ENCODE data around the gene IFRD1.
"Not testable (repeated sequence)": the region's sequence is repeated elsewhere in the genome, so short reads cannot be mapped to it uniquely, and the experiment has no call there.

Gene IFRD1

DNA sequence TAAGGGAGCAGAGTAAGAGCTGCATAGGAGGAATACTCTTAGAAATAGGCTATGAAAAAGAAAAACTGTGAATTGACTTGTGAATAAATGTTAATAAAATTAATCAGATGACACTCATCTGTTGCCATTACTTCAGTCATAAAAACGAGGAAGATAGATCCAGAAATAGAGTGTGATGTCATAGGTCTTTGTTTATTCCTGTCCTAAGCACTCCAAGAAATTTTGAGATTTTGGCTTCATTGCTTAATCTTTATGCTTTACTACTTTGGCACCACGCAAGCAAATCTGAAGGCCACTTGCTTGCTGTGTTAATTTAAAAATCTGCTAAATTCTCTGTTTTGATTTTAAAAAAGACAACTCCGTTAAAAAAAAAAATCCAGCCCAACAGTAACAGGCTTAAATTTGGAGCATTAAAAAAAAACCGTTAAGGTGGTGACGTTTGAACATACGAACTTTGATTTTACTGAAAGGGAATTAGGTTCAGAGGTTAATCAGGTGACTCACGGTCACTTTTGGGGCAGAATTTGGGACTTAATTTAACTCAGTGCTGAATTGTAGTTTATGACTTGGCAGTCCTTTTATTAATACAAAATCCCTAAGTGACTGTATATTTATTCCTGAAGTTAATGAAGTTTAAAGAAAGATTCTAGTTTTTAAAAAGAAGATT, 3.4 kb downstream of the IFRD1 start:
- Histone ChIP-seq H3K27ac (ENCODE audit: low read depth, low read length, severe bottlenecking) (no peak overlapping the region), H3K4me3 (ENCODE audit: extremely low read depth, insufficient read depth, low read length, poor library complexity, severe bottlenecking) (no peak overlapping the region), H3K36me3 (ENCODE audit: control insufficient read depth, insufficient read depth, low read length) (peaks cover 45% of the 10 kb centered on the region), H3K9me3 (ENCODE audit: control insufficient read depth, low read length) (no peaks in the 10 kb centered on the region), H3K4me1 (ENCODE audit: control insufficient read depth, insufficient read depth, low read length, poor library complexity, severe bottlenecking) (peaks cover 21% of the 10 kb centered on the region)
- 81 to 90% methylated on average over 3 of the region's 7 CpGs for WGBS, 2 experiments (ENCODE audit: insufficient coverage in 2 of 2)

GRCh38 chr7:112454191-112454590, 3.9 kb downstream of the IFRD1 start:
- 95 to 100% methylated on average over 2 to 4 of the region's 6 CpGs for WGBS, 2 experiments (ENCODE audit: insufficient coverage in 2 of 2)
- not testable (repeated sequence) for H3K9me3 ChIP-seq (ENCODE audit: control insufficient read depth, low read length); H3K27ac ChIP-seq (ENCODE audit: low read depth, low read length, severe bottlenecking); H3K4me3 ChIP-seq (ENCODE audit: extremely low read depth, insufficient read depth, low read length, poor library complexity, severe bottlenecking)
- H3K36me3 ChIP-seq (ENCODE audit: control insufficient read depth, insufficient read depth, low read length) = peaks cover 50% of the 10 kb centered on the region
- H3K4me1 ChIP-seq (ENCODE audit: control insufficient read depth, insufficient read depth, low read length, poor library complexity, severe bottlenecking) = peaks cover 16% of the 10 kb centered on the region

DNA sequence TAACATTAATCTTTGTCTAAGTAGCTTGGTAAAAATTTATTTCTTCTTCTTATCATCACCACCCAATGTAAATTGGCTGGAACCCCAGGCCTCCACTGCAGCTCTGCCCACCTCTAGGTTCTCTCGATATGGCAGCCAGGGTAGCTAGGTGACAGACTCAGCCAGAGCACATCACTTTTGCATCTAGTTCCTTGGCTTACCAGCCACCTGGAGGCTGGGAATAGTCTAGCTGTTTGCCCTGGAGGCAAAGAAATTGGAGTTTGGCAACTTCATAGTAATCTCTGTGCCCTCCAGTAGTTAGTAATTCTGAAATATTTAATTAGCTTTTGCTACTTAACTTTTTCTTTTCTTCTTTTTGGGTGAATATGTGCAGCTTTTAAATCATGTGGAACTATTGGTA, 9.4 kb downstream of the IFRD1 start:
- Histone ChIP-seq H3K9me3 (ENCODE audit: control insufficient read depth, low read length) (no peaks in the 10 kb centered on the region), H3K4me1 (ENCODE audit: control insufficient read depth, insufficient read depth, low read length, poor library complexity, severe bottlenecking) (no peaks in the 10 kb centered on the region), H3K4me3 (ENCODE audit: extremely low read depth, insufficient read depth, low read length, poor library complexity, severe bottlenecking) (no peak overlapping the region), H3K27ac (ENCODE audit: low read depth, low read length, severe bottlenecking) (no peak overlapping the region), H3K36me3 (ENCODE audit: control insufficient read depth, insufficient read depth, low read length) (peaks cover 85% of the 10 kb centered on the region)
- 83% methylated on average over 1 of the region's 1 CpG; no CpG with 5 or more reads in 1 of the 2 experiments for WGBS, 2 experiments (ENCODE audit: insufficient coverage in 2 of 2)

- H3K9me3 ChIP-seq (ENCODE audit: control insufficient read depth, low read length) = no peaks in the 10 kb centered on the region
- H3K4me1 ChIP-seq (ENCODE audit: control insufficient read depth, insufficient read depth, low read length, poor library complexity, severe bottlenecking) = no peaks in the 10 kb centered on the region
- peaks cover 81% of the 10 kb centered on the region for H3K36me3 ChIP-seq (ENCODE audit: control insufficient read depth, insufficient read depth, low read length)
- H3K4me3 ChIP-seq (ENCODE audit: extremely low read depth, insufficient read depth, low read length, poor library complexity, severe bottlenecking) = no peak overlapping the region
- H3K27ac ChIP-seq (ENCODE audit: low read depth, low read length, severe bottlenecking) = no peak overlapping the region
Observed at GRCh38 chr7:112462236-112462635, 12.0 kb downstream of the IFRD1 start.

- WGBS, 2 experiments (ENCODE audit: insufficient coverage in 2 of 2) = 98 to 100% methylated on average over 3 of the region's 4 CpGs
- H3K27ac ChIP-seq (ENCODE audit: low read depth, low read length, severe bottlenecking) = no peak overlapping the region
- peaks cover 85% of the 10 kb centered on the region for H3K36me3 ChIP-seq (ENCODE audit: control insufficient read depth, insufficient read depth, low read length)
- H3K4me3 ChIP-seq (ENCODE audit: extremely low read depth, insufficient read depth, low read length, poor library complexity, severe bottlenecking) = no peak overlapping the region
- no peaks in the 10 kb centered on the region for H3K9me3 ChIP-seq (ENCODE audit: control insufficient read depth, low read length)
- no peaks in the 10 kb centered on the region for H3K4me1 ChIP-seq (ENCODE audit: control insufficient read depth, insufficient read depth, low read length, poor library complexity, severe bottlenecking)
Observed at GRCh38 chr7:112467867-112468266, 17.6 kb downstream of the IFRD1 start.

DNA sequence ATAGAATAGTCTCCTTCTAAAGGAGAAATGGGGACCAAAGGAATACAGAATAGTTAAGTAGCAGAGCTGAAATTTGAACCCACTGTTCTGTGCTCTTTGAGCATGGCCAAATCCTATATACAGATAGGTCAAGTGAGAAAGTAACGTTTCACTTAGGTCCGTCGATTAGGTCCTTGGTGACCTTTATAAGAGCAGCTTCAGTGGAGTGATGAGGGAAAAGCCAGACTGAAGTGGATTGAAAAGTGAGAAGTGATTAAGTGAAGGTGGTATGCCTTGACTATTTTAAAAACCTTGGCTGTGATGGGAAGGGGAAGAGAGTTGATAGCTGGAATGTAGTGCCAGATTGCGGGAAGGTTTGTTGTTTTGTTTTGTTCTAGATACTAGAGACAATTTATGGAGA, 19.9 kb downstream of the IFRD1 start:
- no peaks in the 10 kb centered on the region for H3K4me1 ChIP-seq (ENCODE audit: control insufficient read depth, insufficient read depth, low read length, poor library complexity, severe bottlenecking)
- 89 to 90% methylated on average over 3 to 4 of the region's 4 CpGs for WGBS, 2 experiments (ENCODE audit: insufficient coverage in 2 of 2)
- no peaks in the 10 kb centered on the region for H3K9me3 ChIP-seq (ENCODE audit: control insufficient read depth, low read length)
- H3K36me3 ChIP-seq (ENCODE audit: control insufficient read depth, insufficient read depth, low read length) = peaks cover 82% of the 10 kb centered on the region
- H3K27ac ChIP-seq (ENCODE audit: low read depth, low read length, severe bottlenecking) = no peak overlapping the region
- H3K4me3 ChIP-seq (ENCODE audit: extremely low read depth, insufficient read depth, low read length, poor library complexity, severe bottlenecking) = no peak overlapping the region

DNA sequence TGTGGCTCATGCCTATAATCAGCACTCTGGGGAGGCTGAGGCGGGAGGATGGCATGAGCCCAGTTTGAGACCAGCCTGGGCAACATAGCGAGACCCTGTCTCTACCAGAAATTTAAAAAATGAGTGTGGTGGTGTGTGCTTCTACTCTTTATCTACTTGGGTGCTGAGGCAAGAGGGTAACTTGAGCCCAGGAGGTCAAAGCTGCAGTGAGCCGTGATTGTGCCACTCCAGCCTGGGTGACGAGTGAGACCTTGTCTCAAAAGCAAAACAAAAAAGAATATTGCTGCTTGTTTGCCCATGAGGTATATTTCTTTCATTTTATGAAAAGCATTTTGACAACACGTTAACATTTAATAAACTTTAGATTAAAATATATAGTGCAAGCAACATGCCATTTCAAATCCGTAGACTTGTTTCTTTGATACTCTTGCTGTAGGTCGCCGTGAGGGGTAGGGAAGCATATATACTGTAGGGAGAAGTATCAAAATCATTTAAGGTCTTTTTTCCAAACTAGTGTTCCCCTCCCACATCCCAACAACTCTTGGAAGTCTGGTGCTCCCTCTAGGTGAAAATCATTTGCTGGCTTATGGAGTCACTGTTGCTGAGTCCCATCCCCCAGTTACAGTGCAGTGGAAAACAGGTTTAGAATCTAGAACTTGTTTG, 26.3 kb downstream of the IFRD1 start:
- H3K4me1 ChIP-seq (ENCODE audit: control insufficient read depth, insufficient read depth, low read length, poor library complexity, severe bottlenecking) = peaks cover 9% of the 10 kb centered on the region
- peaks cover 65% of the 10 kb centered on the region for H3K36me3 ChIP-seq (ENCODE audit: control insufficient read depth, insufficient read depth, low read length)
- no peak overlapping the region for H3K27ac ChIP-seq (ENCODE audit: low read depth, low read length, severe bottlenecking)
- H3K4me3 ChIP-seq (ENCODE audit: extremely low read depth, insufficient read depth, low read length, poor library complexity, severe bottlenecking) = no peak overlapping the region
- WGBS, 2 experiments (ENCODE audit: insufficient coverage in 2 of 2) = 90 to 93% methylated on average over 2 to 3 of the region's 8 CpGs
- no peaks in the 10 kb centered on the region for H3K9me3 ChIP-seq (ENCODE audit: control insufficient read depth, low read length)

- Histone ChIP-seq H3K9me3 (ENCODE audit: control insufficient read depth, low read length) (no peaks in the 10 kb centered on the region), H3K36me3 (ENCODE audit: control insufficient read depth, insufficient read depth, low read length) (peaks cover 24% of the 10 kb centered on the region), H3K4me1 (ENCODE audit: control insufficient read depth, insufficient read depth, low read length, poor library complexity, severe bottlenecking) (peaks cover 49% of the 10 kb centered on the region), H3K4me3 (ENCODE audit: extremely low read depth, insufficient read depth, low read length, poor library complexity, severe bottlenecking) (no peak overlapping the region), H3K27ac (ENCODE audit: low read depth, low read length, severe bottlenecking) (peak overlapping the region; percentile 85)
- WGBS, 2 experiments (ENCODE audit: insufficient coverage in 2 of 2) = 100% methylated on average over 1 of the region's 2 CpGs
Observed at GRCh38 chr7:112481121-112481736, 31.0 kb downstream of the IFRD1 start.

GRCh38 chr7:112481833-112482670, 31.8 kb downstream of the IFRD1 start:
- H3K9me3 ChIP-seq (ENCODE audit: control insufficient read depth, low read length) = no peaks in the 10 kb centered on the region
- peak overlapping the region; percentile 85 for H3K27ac ChIP-seq (ENCODE audit: low read depth, low read length, severe bottlenecking)
- WGBS, 2 experiments (ENCODE audit: insufficient coverage in 2 of 2) = 0 to 7% methylated on average over 1 of the region's 3 CpGs

DNA sequence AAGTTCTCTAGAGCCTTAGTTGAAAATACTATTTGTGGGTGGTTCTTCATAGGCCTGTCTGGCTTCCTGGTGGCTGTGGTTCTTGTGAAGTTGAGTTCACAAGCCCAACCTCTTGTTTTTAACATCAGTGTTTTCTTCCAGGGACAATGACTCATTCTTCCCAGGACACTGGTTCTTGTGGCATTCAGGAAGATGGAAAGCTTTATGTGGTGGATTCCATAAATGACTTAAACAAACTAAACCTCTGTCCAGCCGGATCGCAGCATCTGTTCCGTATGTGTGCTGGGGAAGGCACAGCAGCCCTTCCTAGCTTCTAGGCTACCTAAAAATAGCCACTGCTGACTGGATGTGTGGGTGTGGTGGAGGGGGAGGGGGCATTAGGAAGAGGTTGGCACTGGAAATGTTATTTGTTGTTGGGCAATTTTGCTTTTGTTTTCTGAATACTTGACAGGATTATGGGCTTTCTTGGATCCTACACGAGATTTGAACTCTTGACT, 34.5 kb downstream of the IFRD1 start:
- Histone ChIP-seq H3K36me3 (ENCODE audit: control insufficient read depth, insufficient read depth, low read length) (peaks cover 13% of the 10 kb centered on the region), H3K4me3 (ENCODE audit: extremely low read depth, insufficient read depth, low read length, poor library complexity, severe bottlenecking) (no peak overlapping the region), H3K4me1 (ENCODE audit: control insufficient read depth, insufficient read depth, low read length, poor library complexity, severe bottlenecking) (peaks cover 49% of the 10 kb centered on the region), H3K9me3 (ENCODE audit: control insufficient read depth, low read length) (no peaks in the 10 kb centered on the region), H3K27ac (ENCODE audit: low read depth, low read length, severe bottlenecking) (peak overlapping the region; percentile 87)
- whole genome bisulfite sequencing, 2 experiments (ENCODE audit: insufficient coverage in 2 of 2) = 90 to 93% methylated on average over 1 to 4 of the region's 4 CpGs

More at GRCh38 chr7:112481833-112482670, 31.8 kb downstream of the IFRD1 start:
- Histone ChIP-seq H3K4me1 (ENCODE audit: control insufficient read depth, insufficient read depth, low read length, poor library complexity, severe bottlenecking) (peaks cover 49% of the 10 kb centered on the region), H3K36me3 (ENCODE audit: control insufficient read depth, insufficient read depth, low read length) (peaks cover 18% of the 10 kb centered on the region), H3K4me3 (ENCODE audit: extremely low read depth, insufficient read depth, low read length, poor library complexity, severe bottlenecking) (no peak overlapping the region)

All from mesodermal cell (in vitro differentiated cells).